Mesenchymal stem cell (in vitro differentiated cells and primary cell): ENCODE results near the gene CCDC9B.
A peak's percentile ranks its signal among the peaks of the same experiment; 100 is the strongest.

Experiments
- DNase-seq: peaks from one replicate; pipeline ENCODE4 v3.0.0-alpha.2; 2013
- H2AFZ ChIP-seq: one replicate; pipeline ENCODE4 v1.6.1; 2013; ENCODE audit warnings: low read depth, mild to moderate bottlenecking, control low read depth, inconsistent platforms, low read length, moderate library complexity
- H2AK5ac ChIP-seq: 2 replicates; pipeline ENCODE4 v1.6.1; 2013; ENCODE audit warnings: low read length, moderate library complexity, mild to moderate bottlenecking, inconsistent platforms; ENCODE audit not compliant: severe bottlenecking
- H2BK120ac ChIP-seq: one replicate; pipeline ENCODE4 v1.6.1; 2013; ENCODE audit warnings: low read depth, mild to moderate bottlenecking, inconsistent platforms, low read length, moderate library complexity
- H2BK12ac ChIP-seq, 2 experiments: one replicate each; pipeline ENCODE4 v1.6.1; 2013; ENCODE audit warnings: inconsistent platforms in 2 of 2, low read length in 2 of 2, mild to moderate bottlenecking in 2 of 2, moderate library complexity in 2 of 2, control low read depth in 1 of 2
- H2BK15ac ChIP-seq: one replicate; pipeline ENCODE4 v1.6.1; 2013; ENCODE audit warnings: mild to moderate bottlenecking, low read depth, inconsistent platforms; ENCODE audit not compliant: poor library complexity, severe bottlenecking
- H2BK5ac ChIP-seq: 2 replicates; pipeline ENCODE4 v1.6.1; 2013; ENCODE audit warnings: low read depth, mild to moderate bottlenecking, low read length, control low read depth, inconsistent platforms; ENCODE audit not compliant: poor library complexity, severe bottlenecking
- H3K14ac ChIP-seq, 2 experiments: one replicate each; pipeline ENCODE4 v1.6.1; 2013; ENCODE audit warnings: inconsistent platforms in 2 of 2, low read length in 2 of 2, control low read depth in 1 of 2, mild to moderate bottlenecking in 1 of 2, moderate library complexity in 1 of 2
- H3K18ac ChIP-seq, 2 experiments: one replicate each; pipeline ENCODE4 v1.6.1; 2013; ENCODE audit warnings: inconsistent platforms in 2 of 2, low read length in 2 of 2, control low read depth in 1 of 2, low read depth in 1 of 2, mild to moderate bottlenecking in 1 of 2
- H3K23ac ChIP-seq, 2 experiments: one replicate each; pipeline ENCODE4 v1.6.1; 2013; ENCODE audit warnings: inconsistent platforms in 2 of 2, low read length in 2 of 2, mild to moderate bottlenecking in 2 of 2, moderate library complexity in 2 of 2, control low read depth in 1 of 2
- H3K27ac ChIP-seq: 2 replicates; pipeline ENCODE4 v1.5.1; 2013; ENCODE audit warnings: mild to moderate bottlenecking, moderate library complexity, low read length, control low read depth, inconsistent platforms; ENCODE audit not compliant: poor library complexity, severe bottlenecking
- H3K27me3 ChIP-seq, 2 experiments: 2 replicates each; pipeline versions ENCODE4 v1.6.1 to v1.7.0; 2013; ENCODE audit warnings: low read length in 2 of 2, mild to moderate bottlenecking in 2 of 2, moderate library complexity in 2 of 2, control low read depth in 1 of 2, inconsistent platforms in 1 of 2; ENCODE audit not compliant: control insufficient read depth in 1 of 2, insufficient read depth in 1 of 2
- H3K36me3 ChIP-seq, 2 experiments: 2 replicates each; pipeline versions ENCODE4 v1.6.1 to v1.7.0; 2013; ENCODE audit warnings: low read length in 2 of 2, control low read depth in 1 of 2, inconsistent platforms in 1 of 2, low read depth in 1 of 2, mild to moderate bottlenecking in 1 of 2; ENCODE audit not compliant: insufficient read depth in 2 of 2, control insufficient read depth in 1 of 2
- H3K4ac ChIP-seq, 2 experiments: one replicate each; pipeline ENCODE4 v1.6.1; 2013; ENCODE audit warnings: inconsistent platforms in 2 of 2, low read length in 2 of 2, mild to moderate bottlenecking in 2 of 2, moderate library complexity in 2 of 2, control low read depth in 1 of 2, low read depth in 1 of 2
- H3K4me1 ChIP-seq: 2 replicates; pipeline ENCODE4 v1.6.1; 2013; ENCODE audit warnings: low read depth, low read length, control low read depth; ENCODE audit not compliant: control insufficient read depth, insufficient read depth
- H3K4me2 ChIP-seq: 2 replicates; pipeline ENCODE4 v1.6.1; 2013; ENCODE audit warnings: low read length, mild to moderate bottlenecking, inconsistent platforms; ENCODE audit not compliant: poor library complexity, severe bottlenecking
- H3K4me3 ChIP-seq, 2 experiments: 2 replicates each; pipeline versions ENCODE4 v1.5.1 to v1.7.0; 2013; ENCODE audit warnings: low read length in 2 of 2, mild to moderate bottlenecking in 2 of 2, control low read depth in 1 of 2, low read depth in 1 of 2; ENCODE audit not compliant: insufficient read depth in 1 of 2
- H3K79me1 ChIP-seq: replicated peaks from 2 replicates; pipeline ENCODE4 v1.6.1; 2013; ENCODE audit warnings: mild to moderate bottlenecking, control low read depth, low read length, inconsistent platforms; ENCODE audit not compliant: poor library complexity, severe bottlenecking
- H3K9ac ChIP-seq: 2 replicates; pipeline ENCODE4 v1.7.0; 2013; ENCODE audit warnings: mild to moderate bottlenecking, low read length, moderate library complexity
- H3K9me3 ChIP-seq: 2 replicates; pipeline ENCODE4 v1.7.0; 2013; ENCODE audit warnings: mild to moderate bottlenecking, low read length; ENCODE audit not compliant: control insufficient read depth
- H4K8ac ChIP-seq: one replicate; pipeline ENCODE4 v1.6.1; 2013; ENCODE audit warnings: inconsistent platforms, mild to moderate bottlenecking, low read length, moderate library complexity
- H4K91ac ChIP-seq: one replicate; pipeline ENCODE4 v1.6.1; 2013; ENCODE audit warnings: mild to moderate bottlenecking, low read length, inconsistent platforms
- WGBS: methylation state at CpG from one replicate; pipeline ENCODE4 v1.1.7; 2013; ENCODE audit warnings: mixed read lengths; 5-methylcytosine and 5-hydroxymethylcytosine counted together

Gene CCDC9B

GRCh38 chr15:40327457-40327856 lies 13.3 kb downstream of the CCDC9B start:
- peaks cover 34% of the 10 kb centered on the region for H3K4me1 ChIP-seq
- no peak overlapping the region for H3K4me3 ChIP-seq
- peak overlapping the region; percentile 84 for H4K91ac ChIP-seq
- H3K27ac ChIP-seq, result peak overlapping the region; percentile 95
- peak overlapping the region; percentile 87 for H2BK5ac ChIP-seq
- H3K14ac ChIP-seq, result no peak overlapping the region
- H3K9ac ChIP-seq, result no peak overlapping the region
- peaks cover 4 to 5% of the 10 kb centered on the region in 2 experiments for H3K36me3 ChIP-seq
- H3K4me2 ChIP-seq, result peak overlapping the region; percentile 3
- no peaks in the 10 kb centered on the region for H3K27me3 ChIP-seq
- peak overlapping the region; percentile 80 to 82 for H3K18ac ChIP-seq
- peaks cover 5% of the 10 kb centered on the region for H3K79me1 ChIP-seq
- H2BK12ac ChIP-seq, result peak overlapping the region in 1 of 2 experiments; percentile 44
- peak overlapping the region; percentile 74 for H4K8ac ChIP-seq
- H3K9me3 ChIP-seq, result no peaks in the 10 kb centered on the region
- no peak overlapping the region for H2AFZ ChIP-seq
- DNase-seq, result no peak
- H3K4ac ChIP-seq, result peak overlapping the region; percentile 84 to 85
- peak overlapping the region; percentile 86 for H2BK15ac ChIP-seq
- WGBS, result 37% methylated on average over 6 of the region's 6 CpGs
- H3K23ac ChIP-seq, result peak overlapping the region in 1 of 2 experiments; percentile 2
- H2AK5ac ChIP-seq, result peak overlapping the region; percentile 95
- H2BK120ac ChIP-seq, result peak overlapping the region; percentile 64

- Histone ChIP-seq H3K27ac (no peak overlapping the region), H3K36me3 (peaks cover 0 to 4% of the 10 kb centered on the region in 2 experiments), H3K4me2 (peak overlapping the region; percentile 92), H2AK5ac (peak overlapping the region; percentile 79), H3K79me1 (no peaks in the 10 kb centered on the region), H2BK15ac (no peak overlapping the region), H3K9ac (no peak overlapping the region), H3K27me3 (no peaks in the 10 kb centered on the region), H2BK5ac (no peak overlapping the region), H4K91ac (no peak overlapping the region), H2BK120ac (no peak overlapping the region), H3K23ac (no peak overlapping the region), H3K4ac (no peak overlapping the region), H3K18ac (peak overlapping the region in 1 of 2 experiments; percentile 77), H3K4me1 (peaks cover 36% of the 10 kb centered on the region), H3K4me3 (no peak overlapping the region), H2AFZ (no peak overlapping the region), H3K9me3 (no peaks in the 10 kb centered on the region), H3K14ac (no peak overlapping the region), H4K8ac (no peak overlapping the region), H2BK12ac (peak overlapping the region in 1 of 2 experiments; percentile 64)
- DNase-seq, result no peak
- 100% methylated on average over 1 of the region's 2 CpGs for WGBS
Observed at GRCh38 chr15:40325700-40326099, 15.0 kb downstream of the CCDC9B start.

- Histone ChIP-seq H4K8ac (no peak overlapping the region), H3K18ac (peak overlapping the region in 1 of 2 experiments; percentile 51), H3K9ac (peak overlapping the region; percentile 68), H3K23ac (no peak overlapping the region), H3K36me3 (peaks cover 0 to 4% of the 10 kb centered on the region in 2 experiments), H3K14ac (no peak overlapping the region), H3K4me1 (peaks cover 32% of the 10 kb centered on the region), H2BK15ac (no peak overlapping the region), H3K4ac (peak overlapping the region in 1 of 2 experiments; percentile 8), H3K4me3 (peak overlapping the region in 1 of 2 experiments; percentile 81), H2BK12ac (no peak overlapping the region), H3K4me2 (peak overlapping the region; percentile 92), H3K79me1 (no peaks in the 10 kb centered on the region), H3K27me3 (no peaks in the 10 kb centered on the region), H2AFZ (no peak overlapping the region), H2AK5ac (peak overlapping the region; percentile 61), H2BK120ac (no peak overlapping the region), H2BK5ac (no peak overlapping the region), H3K9me3 (no peaks in the 10 kb centered on the region), H3K27ac (no peak overlapping the region), H4K91ac (no peak overlapping the region)
- DNase-seq, result peak; percentile 46
- WGBS, result 100% methylated on average over 1 of the region's 2 CpGs
Observed at GRCh38 chr15:40325188-40325587, 15.6 kb downstream of the CCDC9B start.

- peak overlapping the region; percentile 82 for H2BK15ac ChIP-seq
- H4K91ac ChIP-seq, result peak overlapping the region; percentile 43
- peak overlapping the region; percentile 46 for H2BK5ac ChIP-seq
- H3K23ac ChIP-seq, result peak overlapping the region; percentile 1 to 65
- DNase-seq, result peak; percentile 36
- no peaks in the 10 kb centered on the region for H3K9me3 ChIP-seq
- peak overlapping the region; percentile 5 to 89 for H3K4ac ChIP-seq
- H3K9ac ChIP-seq, result peak overlapping the region; percentile 68
- H3K4me2 ChIP-seq, result peak overlapping the region; percentile 92
- H3K4me3 ChIP-seq, result peak overlapping the region; percentile 69 to 81
- H3K79me1 ChIP-seq, result no peaks in the 10 kb centered on the region
- peak overlapping the region; percentile 8 for H2AFZ ChIP-seq
- peaks cover 0 to 4% of the 10 kb centered on the region in 2 experiments for H3K36me3 ChIP-seq
- H4K8ac ChIP-seq, result peak overlapping the region; percentile 19
- H2AK5ac ChIP-seq, result peak overlapping the region; percentile 27
- H3K4me1 ChIP-seq, result peaks cover 24% of the 10 kb centered on the region
- peak overlapping the region; percentile 82 for H2BK120ac ChIP-seq
- peaks cover 0 to 3% of the 10 kb centered on the region in 2 experiments for H3K27me3 ChIP-seq
- H3K27ac ChIP-seq, result no peak overlapping the region
- H2BK12ac ChIP-seq, result peak overlapping the region; percentile 18 to 34
- peak overlapping the region; percentile 80 to 81 for H3K18ac ChIP-seq
- under 1% methylated on average over 73 of the region's 101 CpGs for WGBS
- peak overlapping the region in 1 of 2 experiments; percentile 95 for H3K14ac ChIP-seq
Observed at GRCh38 chr15:40323953-40324937, 16.5 kb downstream of the CCDC9B start.
